ENCODE results near the gene LIN37. TPM values are rescaled to one million over a fixed set of nuclear protein-coding genes. Genes with fewer than 3 reads are reported as not detected.

Gene LIN37
- total RNA-seq, 1 experiment from 2014 or later, result 5.9 TPM

DNA sequence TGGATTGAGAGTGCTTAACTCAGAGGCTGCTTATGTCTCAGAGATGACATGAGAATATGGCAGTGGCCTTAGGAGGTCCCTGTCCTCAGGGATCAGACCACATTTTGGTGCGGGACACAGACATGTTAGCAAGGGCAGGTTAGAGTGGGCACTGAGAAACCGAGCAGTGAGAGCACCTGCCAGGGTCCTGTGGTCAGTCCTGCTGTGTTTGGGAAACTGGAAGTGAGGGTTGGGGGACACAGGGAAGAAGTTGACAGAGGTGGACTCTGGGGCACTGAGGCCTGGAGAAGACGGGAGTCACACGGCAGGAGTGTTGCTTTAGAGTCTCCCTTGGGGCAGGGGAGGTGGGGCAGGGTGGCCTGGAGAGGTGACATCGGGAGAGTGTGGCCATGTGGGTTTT, 13.5 kb upstream of the LIN37 start:
- Histone ChIP-seq H3K14ac (ENCODE audit: insufficient read depth, low read length) (no peak overlapping the region), H3K79me2 (ENCODE audit: insufficient read depth, low read length) (no peaks in the 10 kb centered on the region), H3K9me3 (ENCODE audit: control insufficient read depth, low read depth, low read length) (no peaks in the 10 kb centered on the region), H2AFZ (ENCODE audit: low read length) (no peak overlapping the region), H2BK120ac (ENCODE audit: low read depth, low read length, poor library complexity, severe bottlenecking) (no peak overlapping the region), H3K9ac (ENCODE audit: extremely low read depth, insufficient read length, low read length) (no peak overlapping the region), H4K20me1 (ENCODE audit: control insufficient read depth, insufficient read depth, insufficient read length) (no peaks in the 10 kb centered on the region), H3K4me2 (ENCODE audit: insufficient read depth, insufficient read length, low read length) (no peak overlapping the region), H4K91ac (ENCODE audit: insufficient read length, low read depth, low read length) (no peak overlapping the region), H4K8ac (replicated peaks; ENCODE audit: insufficient read length, low read depth, low read length) (no peak overlapping the region), H2BK15ac (ENCODE audit: low read depth, low read length) (no peak overlapping the region), H3K56ac (ENCODE audit: insufficient read length, low read depth, low read length) (no peak overlapping the region), H3K4me1 (ENCODE audit: insufficient read depth, low read length) (no peaks in the 10 kb centered on the region), H3T11ph (ENCODE audit: low read length) (no peak overlapping the region), H3K18ac (ENCODE audit: insufficient read length, low read depth, low read length) (no peak overlapping the region), H2BK12ac (ENCODE audit: insufficient read length, low read depth, low read length) (no peak overlapping the region), H3K27ac (ENCODE audit: insufficient read length, low read depth, low read length) (no peak overlapping the region), H4K5ac (ENCODE audit: insufficient read length, low read depth, low read length) (no peak overlapping the region), H2BK20ac (ENCODE audit: low read depth, low read length, poor library complexity, severe bottlenecking) (no peak overlapping the region), H3K4ac (ENCODE audit: low read depth, low read length) (no peak overlapping the region), H2AK5ac (ENCODE audit: insufficient read length, low read length) (no peak overlapping the region), H3K23me2 (ENCODE audit: insufficient read length, low read depth, low read length, poor library complexity, severe bottlenecking) (peaks cover 2% of the 10 kb centered on the region), H3K79me1 (ENCODE audit: insufficient read depth, low read depth, low read length, poor library complexity, severe bottlenecking) (no peaks in the 10 kb centered on the region), H3K23ac (ENCODE audit: insufficient read length, low read depth, low read length) (no peak overlapping the region), H3K27me3 (ENCODE audit: insufficient read depth, low read length) (no peaks in the 10 kb centered on the region), H2BK5ac (ENCODE audit: insufficient read length, low read length) (no peak overlapping the region)
- TF ChIP-seq, protein P1, sequence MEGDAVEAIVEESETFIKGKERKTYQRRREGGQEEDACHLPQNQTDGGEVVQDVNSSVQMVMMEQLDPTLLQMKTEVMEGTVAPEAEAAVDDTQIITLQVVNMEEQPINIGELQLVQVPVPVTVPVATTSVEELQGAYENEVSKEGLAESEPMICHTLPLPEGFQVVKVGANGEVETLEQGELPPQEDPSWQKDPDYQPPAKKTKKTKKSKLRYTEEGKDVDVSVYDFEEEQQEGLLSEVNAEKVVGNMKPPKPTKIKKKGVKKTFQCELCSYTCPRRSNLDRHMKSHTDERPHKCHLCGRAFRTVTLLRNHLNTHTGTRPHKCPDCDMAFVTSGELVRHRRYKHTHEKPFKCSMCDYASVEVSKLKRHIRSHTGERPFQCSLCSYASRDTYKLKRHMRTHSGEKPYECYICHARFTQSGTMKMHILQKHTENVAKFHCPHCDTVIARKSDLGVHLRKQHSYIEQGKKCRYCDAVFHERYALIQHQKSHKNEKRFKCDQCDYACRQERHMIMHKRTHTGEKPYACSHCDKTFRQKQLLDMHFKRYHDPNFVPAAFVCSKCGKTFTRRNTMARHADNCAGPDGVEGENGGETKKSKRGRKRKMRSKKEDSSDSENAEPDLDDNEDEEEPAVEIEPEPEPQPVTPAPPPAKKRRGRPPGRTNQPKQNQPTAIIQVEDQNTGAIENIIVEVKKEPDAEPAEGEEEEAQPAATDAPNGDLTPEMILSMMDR (conservative IDR thresholded peaks at IDR 0.05), result no peak
- peaks cover 4 to 6% of the 10 kb centered on the region in 2 experiments; a peak in 2 of 4 replicates for H3K4me1 Mint-ChIP-seq
- H3K27me3 Mint-ChIP-seq (ENCODE audit: low read depth), result no peaks in the 10 kb centered on the region
- H3K9me3 Mint-ChIP-seq, result no peaks in the 10 kb centered on the region
- peaks cover 48 to 72% (median 67%) of the 10 kb centered on the region in 3 experiments for H3K36me3 Mint-ChIP-seq (ENCODE audit: insufficient read depth in 1 of 3, low read depth in 3 of 3)
- no peak for DNase-seq
- H3K27ac Mint-ChIP-seq, result peak overlapping the region in 1 of 3 experiments; percentile 32; a peak in 1 of 7 replicates
- H3K4me3 Mint-ChIP-seq, result no peak overlapping the region
- no CpG with 5 or more reads among the region's 5 CpGs for WGBS (ENCODE audit: extremely low coverage, insufficient read length, low lambda C conversion rate)

Measured in H9 (cell line).